CD4-positive, CD25-positive, alpha-beta regulatory T cell (primary cell): ENCODE data around the gene KLRC3. TPM values are rescaled to one million over a fixed set of nuclear protein-coding genes. Genes with fewer than 3 reads are reported as not detected.
"Not testable (repeated sequence)": the region's sequence is repeated elsewhere in the genome, so short reads cannot be mapped to it uniquely, and the experiment has no call there.

ENCODE experiments used
- ATAC-seq, 2 donors: fragments of 150-1000 bp; cut with Tn5 transposase; one replicate each; pipeline ENCODE4 v1.10.0; 2021; ENCODE audit warnings: low read depth in 2 of 2, moderate number of reproducible peaks in 2 of 2, moderate library complexity in 1 of 2
- DNase-seq, 3 donors: peaks; one replicate each; pipeline versions ENCODE4 v3.0.0 to v3.0.0-alpha.2; 2012 to 2022; ENCODE audit warnings: mixed read lengths in 1 of 3
- H3K27ac ChIP-seq: one replicate; pipeline ENCODE4 v1.7.0; 2013; ENCODE audit warnings: mild to moderate bottlenecking, low read length; ENCODE audit not compliant: insufficient read depth, poor library complexity, severe bottlenecking
- H3K27me3 ChIP-seq: one replicate; pipeline ENCODE4 v1.7.0; 2013; ENCODE audit warnings: low read length; ENCODE audit not compliant: control insufficient read depth, insufficient read depth
- H3K36me3 ChIP-seq: one replicate; pipeline ENCODE4 v1.7.0; 2013; ENCODE audit warnings: mild to moderate bottlenecking, low read length, moderate library complexity; ENCODE audit not compliant: control insufficient read depth, insufficient read depth
- H3K4me1 ChIP-seq: 2 replicates; pipeline ENCODE4 v1.7.0; 2013; ENCODE audit warnings: mild to moderate bottlenecking, low read length; ENCODE audit not compliant: insufficient read depth, control insufficient read depth, poor library complexity, severe bottlenecking
- H3K4me3 ChIP-seq: one replicate; pipeline ENCODE4 v1.7.0; 2013; ENCODE audit warnings: low read depth, mild to moderate bottlenecking, low read length, moderate library complexity
- H3K9me3 ChIP-seq, 2 experiments: 1 replicate in 1 of 2; 2 replicates in 1 of 2; pipeline ENCODE4 v1.7.0; 2013; ENCODE audit warnings: low read length in 2 of 2, mild to moderate bottlenecking in 1 of 2, moderate library complexity in 1 of 2; ENCODE audit not compliant: control insufficient read depth in 2 of 2
- H3K27ac Mint-ChIP-seq, 3 donors: one replicate each; pipeline ENCODE4 v1.8.0; 2020 to 2022; ENCODE audit warnings: mild to moderate bottlenecking in 3 of 3, mixed read lengths in 3 of 3, moderate library complexity in 2 of 3
- H3K27me3 Mint-ChIP-seq: one replicate; pipeline ENCODE4 v1.8.0; 2022; ENCODE audit warnings: mild to moderate bottlenecking, mixed read lengths
- H3K36me3 Mint-ChIP-seq: one replicate; pipeline ENCODE4 v1.8.0; 2020; ENCODE audit warnings: mixed read lengths
- H3K4me1 Mint-ChIP-seq, 4 donors: one replicate each; pipeline ENCODE4 v1.8.0; 2020 to 2022; ENCODE audit warnings: mixed read lengths in 4 of 4, mild to moderate bottlenecking in 1 of 4
- H3K4me3 Mint-ChIP-seq, 4 donors: one replicate each; pipeline ENCODE4 v1.8.0; 2020 to 2022; ENCODE audit warnings: mild to moderate bottlenecking in 4 of 4, mixed read lengths in 4 of 4, moderate library complexity in 3 of 4
- H3K9me3 Mint-ChIP-seq, 7 donors: one replicate each; pipeline ENCODE4 v1.8.0; 2020 to 2022; ENCODE audit warnings: mixed read lengths in 7 of 7, mild to moderate bottlenecking in 3 of 7, moderate library complexity in 2 of 7
- polyA plus RNA-seq, 4 donors: library from polyadenylated mRNA; unstranded; fragments of 300-500 nt; fragmentation: Illumina TruSeq; gene quantifications; one replicate each; pipeline ENCODE4 v1.2.3, GENCODE V29; 2021
- total RNA-seq: library from RNA; stranded (reverse); gene quantifications from one replicate; pipeline ENCODE4 v1.2.3, GENCODE V29; 2022

KLRC3 gene
- total and polyA plus RNA-seq, 5 donors from 2014 or later: not detected

DNA sequence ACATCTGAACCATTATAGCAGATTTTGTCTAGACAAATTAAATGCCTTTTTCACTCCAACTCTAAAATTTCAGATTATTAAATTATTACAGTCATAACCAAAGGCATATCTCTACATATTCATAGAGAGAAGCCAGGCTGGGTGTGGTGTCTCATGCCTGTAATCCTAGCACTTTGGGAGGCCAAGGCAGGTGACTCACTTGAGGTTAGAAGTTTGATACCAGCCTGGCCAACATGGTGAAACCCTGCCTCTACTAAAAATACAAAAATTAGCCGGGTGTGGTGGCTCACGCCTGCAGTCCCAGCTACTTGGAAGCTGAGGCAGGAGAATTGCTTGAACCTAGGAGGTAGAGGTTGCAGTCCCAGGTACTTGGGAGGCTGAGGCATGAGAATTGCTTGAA is 41.7 kb downstream of the KLRC3 start:
- H3K4me1 Mint-ChIP-seq, ATAC-seq, H3K4me3 ChIP-seq, DNase-seq, H3K9me3 ChIP-seq, H3K4me3 Mint-ChIP-seq, H3K36me3 ChIP-seq, H3K27ac ChIP-seq, H3K4me1 ChIP-seq, H3K27me3 ChIP-seq, H3K9me3 Mint-ChIP-seq, H3K27ac Mint-ChIP-seq, H3K36me3 Mint-ChIP-seq: not testable (repeated sequence)
- H3K27me3 Mint-ChIP-seq: peaks cover 22% of the 10 kb centered on the region

DNA sequence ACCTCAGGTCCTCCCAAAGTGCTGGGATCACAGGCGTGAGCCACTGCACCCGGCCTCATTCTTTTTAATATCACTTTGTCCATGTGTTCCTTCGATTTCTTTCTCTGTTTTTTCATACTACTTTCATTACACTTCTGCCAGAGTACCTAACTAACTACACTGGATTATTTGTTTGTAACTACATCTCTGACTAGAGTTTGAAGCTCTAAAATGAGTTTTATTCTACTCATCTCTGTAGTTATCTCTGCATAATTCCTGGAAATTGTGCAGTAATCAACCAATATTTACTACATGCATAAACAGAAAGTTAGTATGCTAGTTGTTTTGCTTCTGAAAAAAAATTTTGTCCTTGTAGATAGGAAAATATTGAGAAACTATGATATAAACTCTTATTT is 45.8 kb downstream of the KLRC3 start:
- Mint-ChIP-seq H3K27ac (no peak overlapping the region), H3K4me3 (no peak overlapping the region), H3K4me1 (peaks cover 0 to 7% (median 3%) of the 10 kb centered on the region in 4 donors), H3K36me3 (no peaks in the 10 kb centered on the region), H3K27me3 (peaks cover 18% of the 10 kb centered on the region), H3K9me3 (peaks cover 0 to 2% (median 0%) of the 10 kb centered on the region in 7 donors)
- H3K36me3 ChIP-seq: no peaks in the 10 kb centered on the region
- DNase-seq (no peak), ATAC-seq (no peak)
- peaks cover 5% of the 10 kb centered on the region for H3K27me3 ChIP-seq
- H3K9me3 ChIP-seq: no peaks in the 10 kb centered on the region
- no peak overlapping the region for H3K27ac ChIP-seq
- H3K4me1 ChIP-seq: no peaks in the 10 kb centered on the region
- H3K4me3 ChIP-seq: no peak overlapping the region

DNA sequence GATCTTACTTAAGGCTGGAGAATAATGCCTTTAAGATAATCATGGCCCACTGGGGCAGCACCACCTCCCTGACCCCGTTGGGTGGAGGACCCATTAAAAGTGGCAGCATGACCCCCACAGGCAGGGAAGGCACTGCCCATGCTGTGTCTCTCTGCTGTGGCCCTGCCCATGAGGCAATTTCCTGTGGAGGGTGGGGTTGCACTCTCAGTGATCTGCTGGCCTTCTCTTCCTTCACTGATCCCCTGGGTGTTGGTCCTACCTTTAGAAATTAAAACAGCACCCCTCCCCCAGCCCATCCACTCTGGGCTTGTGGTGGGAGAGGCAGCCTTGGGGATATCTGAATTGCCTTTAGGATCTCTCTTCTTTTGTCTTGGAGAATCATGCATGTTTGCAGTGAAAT is 47.8 kb downstream of the KLRC3 start:
- no peak overlapping the region for H3K4me3 Mint-ChIP-seq
- peak overlapping the region in 1 of 3 donors; percentile 50 for H3K27ac Mint-ChIP-seq
- no peaks in the 10 kb centered on the region for H3K36me3 ChIP-seq
- ATAC-seq (no peak), DNase-seq (no peak)
- peaks cover 0 to 9% (median 4%) of the 10 kb centered on the region in 4 donors for H3K4me1 Mint-ChIP-seq
- H3K4me1 ChIP-seq: no peaks in the 10 kb centered on the region
- H3K27ac ChIP-seq: no peak overlapping the region
- no peaks in the 10 kb centered on the region for H3K9me3 ChIP-seq
- peaks cover 5% of the 10 kb centered on the region for H3K27me3 ChIP-seq
- peaks cover 0 to 4% (median 1%) of the 10 kb centered on the region in 7 donors for H3K9me3 Mint-ChIP-seq
- peaks cover 4% of the 10 kb centered on the region for H3K36me3 Mint-ChIP-seq
- no peak overlapping the region for H3K4me3 ChIP-seq
- peaks cover 21% of the 10 kb centered on the region for H3K27me3 Mint-ChIP-seq

DNA sequence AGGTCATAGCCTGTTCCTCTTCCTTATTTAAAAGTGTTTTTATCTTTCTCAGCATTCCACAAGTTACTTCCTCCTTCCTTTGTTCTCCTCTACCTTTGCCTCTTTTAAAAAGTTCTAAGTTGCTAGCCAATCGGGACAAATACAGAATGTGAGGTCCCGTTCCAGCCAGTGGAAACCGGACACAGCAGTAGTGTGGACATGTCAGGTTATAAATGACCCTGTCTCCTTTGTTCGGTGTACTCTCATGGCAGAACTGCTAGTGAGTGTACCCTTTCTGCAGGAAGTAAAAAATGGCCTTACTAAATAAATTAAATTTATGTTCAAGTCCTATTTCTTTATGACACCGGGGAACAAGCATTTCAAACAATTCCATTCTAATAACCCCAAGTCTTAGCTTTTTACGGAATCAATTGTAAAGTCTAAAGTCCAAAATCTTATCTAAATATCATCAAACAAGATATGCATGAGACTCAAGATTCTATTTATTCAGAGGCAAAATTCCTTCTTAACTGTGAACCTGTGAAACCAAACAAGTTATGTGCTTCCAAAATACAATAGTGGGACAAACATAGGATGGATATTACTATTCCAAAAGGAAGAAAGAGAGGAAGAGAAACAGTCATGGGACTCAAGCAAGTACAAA is 48.4 kb downstream of the KLRC3 start:
- not testable (repeated sequence) for H3K4me1 ChIP-seq, H3K27ac ChIP-seq, H3K4me1 Mint-ChIP-seq, H3K36me3 Mint-ChIP-seq, DNase-seq, H3K4me3 Mint-ChIP-seq, H3K9me3 Mint-ChIP-seq, H3K9me3 ChIP-seq, ATAC-seq, H3K27ac Mint-ChIP-seq, H3K27me3 ChIP-seq, H3K36me3 ChIP-seq, H3K4me3 ChIP-seq
- H3K27me3 Mint-ChIP-seq: peaks cover 21% of the 10 kb centered on the region

DNA sequence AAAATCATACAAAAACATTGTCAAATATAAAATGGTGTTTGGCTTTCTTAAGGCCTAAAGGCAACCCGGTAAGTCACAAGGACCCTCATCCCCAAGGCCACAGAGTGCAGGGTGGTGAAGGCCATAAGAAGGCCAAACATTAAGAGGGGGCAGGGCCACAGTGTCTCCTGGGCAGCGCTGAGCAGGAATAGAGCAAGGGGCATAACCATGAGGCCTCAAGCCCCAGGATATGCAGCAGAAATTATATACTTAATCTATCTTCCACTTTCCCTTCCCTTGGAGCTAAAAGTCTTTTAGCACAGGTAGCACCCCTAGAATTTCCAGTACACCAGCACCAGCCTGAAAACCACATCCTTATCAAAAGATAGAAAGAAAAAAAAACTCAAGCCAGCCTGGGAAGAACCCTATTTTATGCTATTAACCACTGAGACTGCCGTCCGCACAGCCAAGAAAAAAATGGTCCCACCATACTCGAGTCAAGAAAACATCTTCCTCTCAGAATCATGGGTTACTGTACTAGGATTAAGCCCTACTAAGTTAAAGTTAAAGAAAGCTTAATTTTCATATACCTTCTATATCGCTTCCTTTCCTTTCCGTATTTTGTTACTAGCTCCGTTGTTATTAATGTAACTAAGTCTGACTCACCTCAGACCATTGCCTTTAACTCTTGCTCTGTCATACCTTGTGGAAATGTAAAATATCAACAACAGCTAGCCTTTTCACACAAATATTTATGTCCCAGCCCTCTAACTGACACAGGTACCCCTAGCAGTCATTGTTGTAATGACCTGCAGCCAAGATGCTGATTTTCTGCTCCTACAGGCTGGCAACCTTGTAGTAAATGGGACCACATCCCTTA is 50.6 kb downstream of the KLRC3 start:
- Mint-ChIP-seq H3K9me3 (peaks cover 0 to 4% (median 0%) of the 10 kb centered on the region in 7 donors), H3K4me1 (peaks cover 0 to 9% (median 4%) of the 10 kb centered on the region in 4 donors), H3K27ac (no peak overlapping the region), H3K27me3 (peaks cover 25% of the 10 kb centered on the region), H3K36me3 (peaks cover 4% of the 10 kb centered on the region), H3K4me3 (no peak overlapping the region)
- Histone ChIP-seq H3K27ac (no peak overlapping the region), H3K36me3 (no peaks in the 10 kb centered on the region), H3K4me3 (no peak overlapping the region), H3K27me3 (peaks cover 5% of the 10 kb centered on the region), H3K4me1 (peaks cover 6% of the 10 kb centered on the region), H3K9me3 (no peaks in the 10 kb centered on the region)
- ATAC-seq: no peak
- no peak for DNase-seq

DNA sequence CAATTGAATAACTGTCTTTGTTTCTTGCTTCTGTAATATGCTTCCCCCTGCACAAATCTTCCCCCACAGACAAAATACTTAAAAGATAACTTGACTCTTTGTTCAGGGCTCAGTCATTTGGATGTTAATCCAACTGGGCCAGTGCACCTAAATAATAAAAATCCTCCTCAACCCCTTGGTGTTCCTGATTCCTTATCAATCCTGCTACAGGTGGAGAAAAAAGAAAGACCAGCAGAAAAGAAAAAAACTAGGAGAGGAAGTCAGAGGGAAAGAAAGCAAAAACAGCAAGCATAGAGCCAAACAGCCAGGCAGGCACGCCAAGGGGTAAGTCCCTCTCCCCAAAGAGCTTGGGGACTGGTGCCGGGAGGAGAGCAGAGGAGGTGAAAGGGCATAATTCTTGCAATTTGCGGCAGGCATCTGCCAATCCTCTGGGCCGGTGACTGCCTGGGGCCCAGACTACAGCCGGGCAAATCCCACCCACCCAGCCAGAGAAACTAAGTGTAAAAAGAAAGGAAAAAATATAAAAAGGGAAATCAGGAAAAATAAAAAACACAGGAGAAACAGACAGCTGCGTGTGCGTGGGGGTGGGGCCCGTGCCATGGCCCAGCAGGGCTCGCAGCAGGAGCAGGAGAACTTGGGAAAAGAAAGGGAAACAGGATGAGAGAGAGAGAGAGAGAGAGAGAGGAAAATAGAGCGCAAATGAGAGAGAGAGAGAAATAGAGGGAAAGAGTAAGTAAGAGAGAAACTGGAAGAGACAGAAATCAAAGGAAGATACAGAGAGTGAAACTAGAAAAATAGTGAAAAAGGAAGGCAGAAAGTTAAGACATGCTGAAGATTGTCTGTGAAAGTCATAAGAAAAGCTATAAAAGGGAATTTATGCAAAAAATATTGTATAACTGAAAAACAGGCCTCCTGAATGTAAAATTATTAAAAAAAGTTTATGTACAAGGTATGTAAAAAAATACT is 51.9 kb downstream of the KLRC3 start:
- peaks cover 0 to 9% (median 4%) of the 10 kb centered on the region in 4 donors for H3K4me1 Mint-ChIP-seq
- peaks cover 10% of the 10 kb centered on the region for H3K4me1 ChIP-seq

DNA sequence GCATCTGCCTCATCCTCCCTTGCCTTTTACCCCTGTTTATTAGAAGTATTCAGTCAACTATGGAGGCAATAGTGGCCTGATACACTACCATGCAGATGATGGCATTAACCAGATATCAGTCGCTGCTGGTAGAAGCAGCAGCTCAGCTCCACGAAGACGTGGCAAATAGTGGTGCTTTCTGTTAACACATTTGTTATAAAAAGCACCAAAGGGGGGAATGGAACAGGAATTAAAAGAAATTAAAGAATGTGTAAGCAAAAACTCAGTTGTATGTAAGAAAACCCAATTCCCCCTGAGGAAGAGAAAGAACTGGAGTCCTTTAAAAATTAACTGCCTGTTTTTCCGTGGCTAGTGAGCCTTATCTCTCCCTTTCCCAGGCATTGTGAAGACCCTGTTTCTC is 52.7 kb downstream of the KLRC3 start:
- H3K4me1 ChIP-seq: peaks cover 10% of the 10 kb centered on the region
- not testable (repeated sequence) for H3K4me3 Mint-ChIP-seq, H3K36me3 Mint-ChIP-seq

More for the DNA sequence above, 51.9 kb downstream of the KLRC3 start:
- no peak for DNase-seq
- Histone ChIP-seq H3K27me3 (peaks cover 5% of the 10 kb centered on the region), H3K4me3 (no peak overlapping the region), H3K9me3 (no peaks in the 10 kb centered on the region), H3K36me3 (no peaks in the 10 kb centered on the region), H3K27ac (no peak overlapping the region)
- Mint-ChIP-seq H3K4me3 (no peak overlapping the region), H3K27ac (peak overlapping the region in 1 of 3 donors; percentile 61), H3K36me3 (peaks cover 4% of the 10 kb centered on the region), H3K9me3 (peaks cover 0 to 4% (median 0%) of the 10 kb centered on the region in 7 donors), H3K27me3 (peaks cover 19% of the 10 kb centered on the region)
- no peak for ATAC-seq

More for the DNA sequence above, 52.7 kb downstream of the KLRC3 start:
- H3K27ac ChIP-seq, H3K9me3 ChIP-seq, ATAC-seq, H3K27me3 ChIP-seq, H3K27ac Mint-ChIP-seq, H3K4me3 ChIP-seq, H3K4me1 Mint-ChIP-seq, H3K9me3 Mint-ChIP-seq, H3K36me3 ChIP-seq, DNase-seq: not testable (repeated sequence)
- H3K27me3 Mint-ChIP-seq: peaks cover 16% of the 10 kb centered on the region
